HepG2 (cell line): Measurements from ENCODE around the gene RPH3AL. TPM values are rescaled to one million over a fixed set of nuclear protein-coding genes. Genes with fewer than 3 reads are reported as not detected.

Experiments
- ATAC-seq: fragments of 200-7000 bp; cut with Tn5 transposase; 3 replicates; pipeline ENCODE4 v1.9.1; 2020; ENCODE audit warnings: mild to moderate bottlenecking, moderate library complexity
- BruUV-seq: library from RNA; stranded (reverse); fragments of 400-500 nt; replicated peaks from 2 replicates; lab custom pipeline; 2021; lab: Mats Ljungman, UMichigan
- CTCF ChIA-PET: fragments of 300-600 bp; formaldehyde crosslinking; extraction: SDS; loops from one replicate; lab custom pipeline; 2021; ENCODE audit warnings: low total read pairs, inconsistent platforms, low intra/inter-chr PET ratio; lab: Yijun Ruan, JAX
- POLR2A ChIA-PET: fragments of 350-600 bp; sonication (Branson Sonifier 250); formaldehyde crosslinking; loops from one replicate; lab custom pipeline; 2020; ENCODE audit warnings: antibody characterized with exemption, inconsistent platforms; lab: Yijun Ruan, JAX
- DNase-seq: peaks from one replicate; pipeline ENCODE4 v3.0.0-alpha.2; 2015; ENCODE audit warnings: low spot score
- FAIRE-seq: peaks from 3 replicates; lab custom pipeline; 2011; peaks lifted over from hg19 to GRCh38; lab: Jason Lieb, UNC
- H2AFZ ChIP-seq: one replicate; pipeline ENCODE4 v1.6.1; 2011; ENCODE audit warnings: low read length, inconsistent platforms
- H3K27ac ChIP-seq: fragments of 300-600 bp; 3 replicates; pipeline ENCODE4 v1.8.0; 2011; ENCODE audit warnings: mixed run types, mild to moderate bottlenecking, mixed read lengths, low read length, inconsistent platforms; ENCODE audit not compliant: insufficient read depth; ENCODE audit errors: extremely low read length
- H3K27me3 ChIP-seq, 2 experiments: fragments of 200-600 bp in 1 of 2; 2 replicates in 1 of 2; 3 replicates in 1 of 2; pipeline versions ENCODE4 v1.6.0 to v1.8.0; 2011; ENCODE audit warnings: low read length in 2 of 2, mild to moderate bottlenecking in 2 of 2, moderate library complexity in 2 of 2, inconsistent platforms in 1 of 2; ENCODE audit not compliant: insufficient read depth in 2 of 2, control insufficient read depth in 1 of 2
- H3K36me3 ChIP-seq, 2 experiments: fragments of 200-600 bp in 1 of 2; replicated peaks in 1 of 2; 2 replicates in 1 of 2; 3 replicates in 1 of 2; pipeline versions ENCODE4 v1.5.1 to v1.8.0; 2011; ENCODE audit warnings: low read length in 2 of 2, inconsistent platforms in 1 of 2; ENCODE audit not compliant: insufficient read depth in 2 of 2, control insufficient read depth in 1 of 2
- H3K4me1 ChIP-seq: 2 replicates; pipeline ENCODE4 v1.5.1; 2012; ENCODE audit warnings: low read length, inconsistent platforms; ENCODE audit not compliant: insufficient read depth
- H3K4me2 ChIP-seq: 2 replicates; pipeline ENCODE4 v1.6.0; 2011; ENCODE audit warnings: low read depth, low read length, inconsistent platforms
- H3K4me3 ChIP-seq, 3 experiments: fragments of 200-600 bp in 1 of 3; sonication (generic), shearing (Covaris generic) in 1 of 3; replicated peaks in 1 of 3; 2 replicates each; pipeline ENCODE4 v1.5.1; 2011 to 2016; ENCODE audit warnings: low read length in 3 of 3, inconsistent platforms in 2 of 3, low read depth in 2 of 3, mild to moderate bottlenecking in 2 of 3, control low read depth in 1 of 3, mixed read lengths in 1 of 3; ENCODE audit not compliant: insufficient read depth in 1 of 3
- H3K79me2 ChIP-seq: one replicate; pipeline ENCODE4 v1.6.1; 2011; ENCODE audit warnings: low read length, inconsistent platforms; ENCODE audit not compliant: insufficient read depth
- H3K9ac ChIP-seq: 2 replicates; pipeline ENCODE4 v1.6.0; 2011; ENCODE audit warnings: mild to moderate bottlenecking, low read depth, low read length, inconsistent platforms; ENCODE audit not compliant: insufficient read depth
- H3K9me3 ChIP-seq: 2 replicates; pipeline ENCODE4 v1.5.1; 2012; ENCODE audit warnings: mild to moderate bottlenecking, low read length
- H4K20me1 ChIP-seq: 2 replicates; pipeline ENCODE4 v1.6.0; 2011; ENCODE audit warnings: inconsistent platforms, mild to moderate bottlenecking, low read length, moderate library complexity; ENCODE audit not compliant: insufficient read depth
- AGO2 ChIP-seq: fragments of 200-400 bp; formaldehyde crosslinking; optimal IDR thresholded peaks from 2 replicates; pipeline ENCODE3; 2017; ENCODE audit warnings: mild to moderate bottlenecking, low read depth, low read length, moderate library complexity
- REXO4 ChIP-seq: sonication (generic); formaldehyde crosslinking; IDR thresholded peaks from 2 replicates; pipeline ENCODE4 v1.8.0; 2022; ENCODE audit warnings: missing genetic modification reagents, mild to moderate bottlenecking, borderline replicate concordance
- ZNF121 ChIP-seq: sonication (generic); formaldehyde crosslinking; IDR thresholded peaks from 2 replicates; pipeline ENCODE4 v1.5.0; 2020; ENCODE audit warnings: mild to moderate bottlenecking, missing genetic modification reagents
- WGBS: methylation state at CpG from one replicate; pipeline ENCODE4 v1.1.6; 2017; ENCODE audit warnings: low lambda C conversion rate; 5-methylcytosine and 5-hydroxymethylcytosine counted together
- in situ Hi-C: cut with HindIII; loops from 2 replicates; pipeline ENCODE4 v1.10.0; 2017; ENCODE audit warnings: low pct_unique_long_range_greater_than_20kb; ENCODE audit not compliant: extremely low pct_ligation_motif_present
- intact Hi-C: fragments of 100-400 bp; cut with micrococcal nuclease; formaldehyde crosslinking; loops from one replicate; pipeline ENCODE4 v1.10.0; 2022; ENCODE audit not compliant: unreplicated experiment
- polyA plus RNA-seq, 8 experiments: library from polyadenylated mRNA; depleted of rRNA in 3 of 8; stranded (reverse) in 7 of 8; unstranded in 1 of 8; fragments of >200 nt; fragmentation: Illumina TruSeq in 4 of 8; extraction: Trizol in 4 of 8; gene quantifications; 2 replicates each; pipeline versions ENCODE4 v1.2.1 to v1.2.3, GENCODE V29; 2011 to 2016; ENCODE audit warnings: low read depth in 4 of 8, missing spikeins in 1 of 8, mixed read lengths in 1 of 8; ENCODE audit not compliant: insufficient read depth in 1 of 8
- total RNA-seq, 5 experiments: library from RNA; depleted of rRNA; stranded (reverse); fragments of >200 nt; fragmentation: Illumina TruSeq; extraction: Trizol; gene quantifications; 2 replicates each; pipeline ENCODE4 v1.2.3, GENCODE V29; 2016; ENCODE audit warnings: low read depth in 1 of 5

The RPH3AL gene
- total and polyA plus RNA-seq, 2 of the 13 experiments (the other 11 are each of a cell fraction or from before 2014, with no cell fraction given) = 7.8 to 16.4 TPM

GRCh38 chr17:358491-359151, 6.0 kb upstream of the RPH3AL start:
- intact Hi-C loops = no loop called here
- in situ Hi-C loops = no loop called here
- BruUV-seq = no TSS peak
- FAIRE-seq = no peak
- Histone ChIP-seq H4K20me1 (no peaks in the 10 kb centered on the region), H3K4me2 (no peak overlapping the region), H3K9me3 (no peaks in the 10 kb centered on the region), H3K9ac (no peak overlapping the region), H3K79me2 (peaks cover 9% of the 10 kb centered on the region), H3K27ac (no peak overlapping the region), H2AFZ (no peak overlapping the region), H3K4me3 (no peak overlapping the region), H3K4me1 (peaks cover 14% of the 10 kb centered on the region), H3K36me3 (no peaks in the 10 kb centered on the region; a peak in 1 of 5 replicates), H3K27me3 (no peaks in the 10 kb centered on the region)
- DNase-seq = no peak
- WGBS = 93% methylated on average over 31 of the region's 35 CpGs
- TF ChIP-seq AGO2 (peak; percentile 45), ZNF121 (CRISPR knock-in tag) (no peak)
- no peak for ATAC-seq
- POLR2A ChIA-PET = no interaction called here
- CTCF ChIA-PET = no interaction called here

- peaks cover 24% of the 10 kb centered on the region for H3K4me1 ChIP-seq
- POLR2A ChIA-PET = no interaction called here
- TF ChIP-seq AGO2 (peak; percentile 36), REXO4 (no peak)
- TF ChIP-seq, all 625 proteins: peak for 1
- ATAC-seq (no peak), FAIRE-seq (no peak), DNase-seq (no peak)
- peaks cover 11% of the 10 kb centered on the region for H3K79me2 ChIP-seq
- in situ Hi-C loops = no loop called here
- H2AFZ ChIP-seq = no peak overlapping the region
- no peak overlapping the region for H3K4me3 ChIP-seq
- CTCF ChIA-PET = no interaction called here
- H3K9me3 ChIP-seq = no peaks in the 10 kb centered on the region
- no peaks in the 10 kb centered on the region for H3K27me3 ChIP-seq
- BruUV-seq = no TSS peak
- 75% methylated on average over 12 of the region's 14 CpGs for WGBS
- H3K4me2 ChIP-seq = no peak overlapping the region
- no peak overlapping the region for H3K9ac ChIP-seq
- no peak overlapping the region for H3K27ac ChIP-seq
- H4K20me1 ChIP-seq = no peaks in the 10 kb centered on the region
- intact Hi-C loops = no loop called here
- H3K36me3 ChIP-seq = no peaks in the 10 kb centered on the region; a peak in 1 of 5 replicates
These were observed 5.0 kb upstream of the RPH3AL start for GRCh38 chr17:357644-358043.
